ENCODE data around the gene RBM3.
A peak's percentile ranks its signal among the peaks of the same experiment; 100 is the strongest.

The RBM3 gene

GRCh38 chrX:48616576-48616975, 42.3 kb downstream of the RBM3 start:
- H3K27me3 ChIP-seq (ENCODE audit: insufficient read depth, poor library complexity, severe bottlenecking): no peaks in the 10 kb centered on the region
- TF ChIP-seq GABPA (IDR thresholded peaks at IDR 0.05; ENCODE audit: low read depth) (no peak), SPI1 (IDR thresholded peaks at IDR 0.05; ENCODE audit: borderline replicate concordance, low read depth) (peak; percentile 33; the same call in 1 of the 2 replicates)
- DNase-seq (ENCODE audit: low read depth in 1 of 2, low spot score in 1 of 2): peak; percentile 20 to 61
- peak overlapping the region; percentile 24; the same call in 1 of the 2 replicates for H3K27ac ChIP-seq (replicated peaks)
- H3K4me3 ChIP-seq (replicated peaks; ENCODE audit: insufficient read depth, low read length): no peak overlapping the region

- DNase-seq (ENCODE audit: low read depth in 1 of 2, low spot score in 1 of 2): no peak
- no peak for TF ChIP-seq GABPA (IDR thresholded peaks at IDR 0.05; ENCODE audit: low read depth)
- no peak for TF ChIP-seq POLR2AphosphoS5 (IDR thresholded peaks at IDR 0.05; ENCODE audit: low read depth)
- TF ChIP-seq SPI1 (IDR thresholded peaks at IDR 0.05; ENCODE audit: borderline replicate concordance, low read depth): no peak
- TF ChIP-seq REST (IDR thresholded peaks at IDR 0.05; ENCODE audit: insufficient replicate concordance, low read depth): no peak
- TF ChIP-seq, protein P1, sequence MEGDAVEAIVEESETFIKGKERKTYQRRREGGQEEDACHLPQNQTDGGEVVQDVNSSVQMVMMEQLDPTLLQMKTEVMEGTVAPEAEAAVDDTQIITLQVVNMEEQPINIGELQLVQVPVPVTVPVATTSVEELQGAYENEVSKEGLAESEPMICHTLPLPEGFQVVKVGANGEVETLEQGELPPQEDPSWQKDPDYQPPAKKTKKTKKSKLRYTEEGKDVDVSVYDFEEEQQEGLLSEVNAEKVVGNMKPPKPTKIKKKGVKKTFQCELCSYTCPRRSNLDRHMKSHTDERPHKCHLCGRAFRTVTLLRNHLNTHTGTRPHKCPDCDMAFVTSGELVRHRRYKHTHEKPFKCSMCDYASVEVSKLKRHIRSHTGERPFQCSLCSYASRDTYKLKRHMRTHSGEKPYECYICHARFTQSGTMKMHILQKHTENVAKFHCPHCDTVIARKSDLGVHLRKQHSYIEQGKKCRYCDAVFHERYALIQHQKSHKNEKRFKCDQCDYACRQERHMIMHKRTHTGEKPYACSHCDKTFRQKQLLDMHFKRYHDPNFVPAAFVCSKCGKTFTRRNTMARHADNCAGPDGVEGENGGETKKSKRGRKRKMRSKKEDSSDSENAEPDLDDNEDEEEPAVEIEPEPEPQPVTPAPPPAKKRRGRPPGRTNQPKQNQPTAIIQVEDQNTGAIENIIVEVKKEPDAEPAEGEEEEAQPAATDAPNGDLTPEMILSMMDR (IDR thresholded peaks at IDR 0.05; ENCODE audit: insufficient read depth, low read length): no peak
- Histone ChIP-seq H3K4me3 (replicated peaks; ENCODE audit: insufficient read depth, low read length) (no peak overlapping the region), H3K27ac (replicated peaks) (no peak overlapping the region), H3K27me3 (ENCODE audit: insufficient read depth, poor library complexity, severe bottlenecking) (no peaks in the 10 kb centered on the region)
Observed at GRCh38 chrX:48617542-48618340, 43.5 kb downstream of the RBM3 start.

DNA sequence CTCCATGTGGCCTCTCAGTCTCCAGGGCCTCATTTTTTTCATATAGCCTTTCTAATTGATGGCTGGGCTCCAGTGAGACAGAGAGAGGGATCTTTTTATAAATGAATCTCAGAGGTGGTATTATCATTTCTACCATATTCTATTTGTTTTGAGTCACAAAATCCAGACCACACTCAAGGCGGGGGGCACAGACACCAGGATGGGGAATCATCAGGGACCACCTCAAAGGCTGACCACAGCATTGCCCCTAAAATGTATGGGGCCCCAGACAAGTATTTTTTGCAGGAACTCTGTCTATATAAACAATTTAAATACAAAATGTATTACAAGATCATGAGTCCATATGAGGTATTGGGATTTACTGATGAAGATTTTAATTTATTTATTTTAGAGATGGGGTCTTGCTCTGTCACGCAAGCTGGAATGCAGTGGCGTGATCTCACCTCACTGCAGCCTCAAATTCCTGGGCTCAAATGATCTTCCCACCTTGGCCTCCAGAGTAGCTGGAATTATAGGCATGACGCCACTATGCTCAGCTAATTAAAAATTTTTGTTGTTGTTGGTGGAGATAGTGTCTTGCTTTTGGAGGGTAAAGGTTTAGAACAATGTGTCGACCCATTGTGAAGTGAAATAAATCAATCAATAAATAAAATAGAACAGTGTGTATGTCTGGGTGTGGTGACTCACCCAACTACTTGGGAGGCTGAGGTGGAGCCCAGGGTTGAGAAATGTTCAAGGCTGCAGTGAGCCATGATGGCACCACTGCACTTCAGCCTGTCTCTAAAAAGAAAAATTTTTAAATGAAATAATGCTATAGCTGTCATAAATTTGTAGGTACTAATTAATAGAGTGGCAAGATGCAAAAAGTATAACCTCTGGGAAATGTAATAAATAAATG, 52.4 kb downstream of the RBM3 start:
- H3K27ac ChIP-seq (replicated peaks): no peak overlapping the region
- H3K4me3 ChIP-seq (replicated peaks; ENCODE audit: insufficient read depth, low read length): no peak overlapping the region
- no peaks in the 10 kb centered on the region for H3K27me3 ChIP-seq (ENCODE audit: insufficient read depth, poor library complexity, severe bottlenecking)
- TF ChIP-seq, protein P1 (IDR thresholded peaks at IDR 0.05; ENCODE audit: insufficient read depth, low read length): no peak
- TF ChIP-seq REST (IDR thresholded peaks at IDR 0.05; ENCODE audit: insufficient replicate concordance, low read depth) (no peak), POLR2AphosphoS5 (IDR thresholded peaks at IDR 0.05; ENCODE audit: low read depth) (no peak), GABPA (IDR thresholded peaks at IDR 0.05; ENCODE audit: low read depth) (no peak), SPI1 (IDR thresholded peaks at IDR 0.05; ENCODE audit: borderline replicate concordance, low read depth) (no peak)
- no peak for DNase-seq (ENCODE audit: low read depth in 1 of 2, low spot score in 1 of 2)
